Germinal center (tissue), 1 donor: ENCODE measurements around the gene ECT2L.

Source experiments
- DNase-seq: peaks from one replicate; pipeline ENCODE4 v3.0.0; 2012; ENCODE audit warnings: mixed read lengths, low spot score

The ECT2L gene

GRCh38 chr6:138943089-138943625 lies 147.3 kb downstream of the ECT2L start:
- no peak for DNase-seq

- DNase-seq = no peak
Observed at GRCh38 chr6:138944412-138944811, 148.5 kb downstream of the ECT2L start.

- DNase-seq = no peak
Observed at GRCh38 chr6:138945354-138945753, 149.5 kb downstream of the ECT2L start.

- DNase-seq = no peak
Observed at GRCh38 chr6:138948004-138948403, 152.1 kb downstream of the ECT2L start.

- DNase-seq = no peak
Observed at GRCh38 chr6:138948546-138949179, 152.8 kb downstream of the ECT2L start.

GRCh38 chr6:138953451-138953850 lies 157.6 kb downstream of the ECT2L start:
- no peak for DNase-seq
